Measurements from ENCODE around the gene RGS6. TPM values are rescaled to one million over a fixed set of nuclear protein-coding genes. Genes with fewer than 3 reads are reported as not detected.

The RGS6 gene
- total and polyA plus RNA-seq, 2 of the 4 experiments (the other 2 are of a cell fraction): not detected

- 80% methylated on average over 1 of the region's 8 CpGs; no CpG with 5 or more reads in 1 of the 2 experiments for WGBS, 2 experiments (ENCODE audit: extremely low coverage in 2 of 2, insufficient read length in 1 of 2)
- Histone ChIP-seq H3K27me3 (ENCODE audit: control insufficient read depth, insufficient read depth, low read length) (no peaks in the 10 kb centered on the region), H3K23ac (ENCODE audit: low read depth, low read length) (no peak overlapping the region), H2AFZ (replicated peaks; ENCODE audit: low read length, poor library complexity) (no peak overlapping the region), H2AK9ac (replicated peaks; ENCODE audit: low read depth, low read length, poor library complexity) (no peak overlapping the region), H2BK5ac (ENCODE audit: low read depth, low read length, poor library complexity, severe bottlenecking) (peak overlapping the region; percentile 62), H2AK5ac (ENCODE audit: low read depth, low read length) (0 out of 2 replicates have a peak overlapping the region, but pooled peaks have one; percentile 64), H4K5ac (ENCODE audit: low read depth, low read length) (peak overlapping the region; percentile 27; the same call in 1 of the 2 replicates), H3K4me1 (ENCODE audit: control insufficient read depth, insufficient read depth, low read length) (peaks cover 18% of the 10 kb centered on the region), H3K14ac (replicated peaks; ENCODE audit: low read depth, low read length) (peak overlapping the region; percentile 58; the same call in 1 of the 2 replicates), H3K4me2 (ENCODE audit: low read depth, low read length) (no peak overlapping the region), H4K8ac (ENCODE audit: low read depth in 2 of 2, low read length in 2 of 2) (peak overlapping the region in 1 of 2 experiments; percentile 58; a peak in 2 of 4 replicates), H2BK15ac (ENCODE audit: low read depth, low read length) (peak overlapping the region; percentile 50; the same call in 2 of the 3 replicates), H3K9me1 (ENCODE audit: insufficient read depth, low read length) (peaks cover 6% of the 10 kb centered on the region; the same call in 1 of the 2 replicates), H3K18ac (ENCODE audit: low read depth, low read length) (peak overlapping the region; percentile 80; the same call in 1 of the 2 replicates), H3K4ac (ENCODE audit: low read depth, low read length) (peak overlapping the region; percentile 43; the same call in 1 of the 2 replicates), H3K4me3 (ENCODE audit: insufficient read depth, low read depth, low read length) (no peak overlapping the region), H3K9me3 (ENCODE audit: control insufficient read depth, insufficient read depth, low read length) (no peaks in the 10 kb centered on the region), H2BK120ac (ENCODE audit: low read depth, low read length) (peak overlapping the region; percentile 76), H3K36me3 (ENCODE audit: control insufficient read depth, insufficient read depth, low read length) (no peaks in the 10 kb centered on the region), H3K9ac (ENCODE audit: low read depth, low read length) (no peak overlapping the region), H3K56ac (ENCODE audit: extremely low read depth, insufficient read depth, low read length) (no peak overlapping the region), H4K20me1 (ENCODE audit: insufficient read depth, low read length) (no peaks in the 10 kb centered on the region), H4K91ac (ENCODE audit: insufficient read depth, low read depth, low read length) (0 out of 2 replicates have a peak overlapping the region, but pooled peaks have one; percentile 45), H3K79me1 (ENCODE audit: low read depth in 1 of 2, low read length in 2 of 2) (no peaks in the 10 kb centered on the region), H2BK20ac (ENCODE audit: low read depth, low read length) (peak overlapping the region; percentile 82; the same call in 1 of the 2 replicates), H3K27ac (ENCODE audit: insufficient read depth, low read length) (no peak overlapping the region)
- ATAC-seq (ENCODE audit: low read depth) (peak; percentile 56; the same call in 1 of the 2 replicates), DNase-seq (peak; percentile 57)
- ChIA-PET POLR2A (ENCODE audit: unreplicated experiment) (no interaction called here), CTCF (interaction anchor here (0.5 kb wide), 1 partner anchor 326 kb away, joined by 3 read pairs; no protein-coding TSS in a partner anchor)
- dilution Hi-C loops (cut with HindIII; ENCODE audit: low sequenced_read_pairs, unreplicated experiment): no loop called here
- BruUV-seq (replicated peaks): no TSS peak
- in situ Hi-C loops (cut with MboI; ENCODE audit: low sequenced_read_pairs): loop anchor here (10.0 kb wide), 1 partner anchor 83 kb away; no protein-coding TSS in a partner anchor
- intact Hi-C loops (cut with micrococcal nuclease): loop anchor here (5.0 kb wide), 3 partner anchors 85 to 135 kb away; no protein-coding TSS in a partner anchor
- peak; percentile 8; the same call in 1 of the 2 replicates for TF ChIP-seq FOS (IDR thresholded peaks at IDR 0.05; ENCODE audit: low read depth, low read length)
- no peak for TF ChIP-seq RCOR1 (IDR thresholded peaks at IDR 0.05; ENCODE audit: insufficient replicate concordance, low read length)
- peak; percentile 24; the same call in 1 of the 2 replicates for TF ChIP-seq USF2 (IDR thresholded peaks at IDR 0.05; ENCODE audit: low read depth, low read length)
- TF ChIP-seq CEBPB (IDR thresholded peaks at IDR 0.05; ENCODE audit: low read depth, low read length): peak; percentile 82
- TF ChIP-seq MAFK (IDR thresholded peaks at IDR 0.05; ENCODE audit: low read depth, low read length): peak; percentile 88
- TF ChIP-seq MAZ (IDR thresholded peaks at IDR 0.05; ENCODE audit: borderline replicate concordance, low read depth, low read length): no peak
- no peak for TF ChIP-seq POLR2A (IDR thresholded peaks at IDR 0.05; ENCODE audit: low read depth, low read length)
- no peak for TF ChIP-seq MXI1 (IDR thresholded peaks at IDR 0.05; ENCODE audit: borderline replicate concordance, low read depth, low read length)
- TF ChIP-seq CTCF (conservative IDR thresholded peaks at IDR 0.05; ENCODE audit: low read depth, low read length): no peak
- no peak for TF ChIP-seq CHD1 (IDR thresholded peaks at IDR 0.05; ENCODE audit: low read depth, low read length)
- no peak for TF ChIP-seq NFE2L2 (IDR thresholded peaks at IDR 0.05; ENCODE audit: low read depth, low read length)
- TF ChIP-seq BHLHE40 (IDR thresholded peaks at IDR 0.05; ENCODE audit: low read depth, low read length): no peak
- no peak for TF ChIP-seq ELK1 (IDR thresholded peaks at IDR 0.05; ENCODE audit: borderline replicate concordance, low read depth, low read length)
Measured at GRCh38 chr14:72521968-72522741, 589.9 kb downstream of the RGS6 start.
